ENCODE measurements around the gene PRPF6. TPM values are rescaled to one million over a fixed set of nuclear protein-coding genes. Genes with fewer than 3 reads are reported as not detected.

The PRPF6 gene
- total RNA-seq, 1 donor from 2014 or later, result 52.6 TPM

DNA sequence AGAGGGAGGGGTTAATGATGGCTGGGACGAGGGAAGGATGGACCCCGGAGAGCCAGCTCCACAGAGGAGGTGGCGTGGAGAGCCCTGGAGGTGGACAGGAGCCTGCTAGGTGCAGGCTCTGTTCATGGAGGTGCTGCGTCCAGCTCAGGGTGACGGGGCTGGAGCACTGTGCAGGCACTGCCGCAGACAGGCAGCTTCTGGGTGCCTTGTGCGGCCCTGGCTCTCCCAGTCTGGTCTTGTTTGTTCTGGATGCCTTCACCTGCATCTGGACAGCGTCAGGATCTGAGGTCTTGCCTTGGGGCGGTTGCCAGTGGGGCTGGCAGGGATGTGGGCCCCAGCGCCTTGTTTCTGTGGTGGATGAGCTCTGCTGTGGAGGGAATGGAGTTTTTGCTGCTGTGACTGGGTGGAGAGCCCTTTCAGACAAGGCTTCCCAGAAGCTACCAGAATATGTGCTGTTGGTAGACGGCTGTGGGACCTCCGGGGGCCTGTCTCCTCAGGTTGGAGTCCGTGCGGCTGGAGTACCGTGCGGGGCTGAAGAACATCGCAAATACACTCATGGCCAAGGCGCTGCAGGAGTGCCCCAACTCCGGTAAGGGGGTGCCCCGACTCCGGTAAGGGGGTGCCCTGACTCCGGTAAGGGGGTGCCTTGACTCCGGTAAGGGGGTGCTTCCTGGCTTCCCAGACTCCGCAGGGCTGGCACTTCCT lies 47.2 kb downstream of the PRPF6 start:
- Mint-ChIP-seq H3K27ac (ENCODE audit: unreplicated experiment) (no peak overlapping the region), H3K27me3 (ENCODE audit: low read depth, unreplicated experiment) (no peaks in the 10 kb centered on the region), H3K9me3 (ENCODE audit: unreplicated experiment) (no peaks in the 10 kb centered on the region), H3K4me3 (ENCODE audit: unreplicated experiment) (no peak overlapping the region), H3K36me3 (ENCODE audit: low read depth, unreplicated experiment) (peaks cover 34% of the 10 kb centered on the region), H3K4me1 (ENCODE audit: low read depth, unreplicated experiment) (peaks cover 3% of the 10 kb centered on the region)
- DNase-seq (ENCODE audit: low read depth), result no peak
- FAIRE-seq, result no peak
- Histone ChIP-seq H3K27ac (ENCODE audit: low read depth, low read length) (no peak overlapping the region), H4K20me1 (ENCODE audit: insufficient read depth, low read length) (peaks cover 39% of the 10 kb centered on the region), H3K9me3 (ENCODE audit: insufficient read depth, low read depth, low read length) (no peaks in the 10 kb centered on the region), H2AFZ (ENCODE audit: low read depth, low read length) (no peak overlapping the region), H3K4me2 (ENCODE audit: low read length) (no peak overlapping the region), H3K27me3 (ENCODE audit: insufficient read depth, low read length) (no peaks in the 10 kb centered on the region), H3K79me2 (ENCODE audit: insufficient read depth, low read length) (no peaks in the 10 kb centered on the region), H3K36me3 (ENCODE audit: insufficient read depth, low read length) (peaks cover 14% of the 10 kb centered on the region), H3K4me3 (ENCODE audit: insufficient read depth, low read depth, low read length) (no peak overlapping the region), H3K9ac (ENCODE audit: low read length) (no peak overlapping the region), H3K4me1 (ENCODE audit: insufficient read depth, low read length) (no peaks in the 10 kb centered on the region)
- TF ChIP-seq, protein P1, sequence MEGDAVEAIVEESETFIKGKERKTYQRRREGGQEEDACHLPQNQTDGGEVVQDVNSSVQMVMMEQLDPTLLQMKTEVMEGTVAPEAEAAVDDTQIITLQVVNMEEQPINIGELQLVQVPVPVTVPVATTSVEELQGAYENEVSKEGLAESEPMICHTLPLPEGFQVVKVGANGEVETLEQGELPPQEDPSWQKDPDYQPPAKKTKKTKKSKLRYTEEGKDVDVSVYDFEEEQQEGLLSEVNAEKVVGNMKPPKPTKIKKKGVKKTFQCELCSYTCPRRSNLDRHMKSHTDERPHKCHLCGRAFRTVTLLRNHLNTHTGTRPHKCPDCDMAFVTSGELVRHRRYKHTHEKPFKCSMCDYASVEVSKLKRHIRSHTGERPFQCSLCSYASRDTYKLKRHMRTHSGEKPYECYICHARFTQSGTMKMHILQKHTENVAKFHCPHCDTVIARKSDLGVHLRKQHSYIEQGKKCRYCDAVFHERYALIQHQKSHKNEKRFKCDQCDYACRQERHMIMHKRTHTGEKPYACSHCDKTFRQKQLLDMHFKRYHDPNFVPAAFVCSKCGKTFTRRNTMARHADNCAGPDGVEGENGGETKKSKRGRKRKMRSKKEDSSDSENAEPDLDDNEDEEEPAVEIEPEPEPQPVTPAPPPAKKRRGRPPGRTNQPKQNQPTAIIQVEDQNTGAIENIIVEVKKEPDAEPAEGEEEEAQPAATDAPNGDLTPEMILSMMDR (IDR thresholded peaks at IDR 0.05; ENCODE audit: insufficient read depth, low read depth, low read length), result no peak
- no peak for TF ChIP-seq EZH2 (IDR thresholded peaks at IDR 0.05; ENCODE audit: insufficient read depth, low read length)

DNA sequence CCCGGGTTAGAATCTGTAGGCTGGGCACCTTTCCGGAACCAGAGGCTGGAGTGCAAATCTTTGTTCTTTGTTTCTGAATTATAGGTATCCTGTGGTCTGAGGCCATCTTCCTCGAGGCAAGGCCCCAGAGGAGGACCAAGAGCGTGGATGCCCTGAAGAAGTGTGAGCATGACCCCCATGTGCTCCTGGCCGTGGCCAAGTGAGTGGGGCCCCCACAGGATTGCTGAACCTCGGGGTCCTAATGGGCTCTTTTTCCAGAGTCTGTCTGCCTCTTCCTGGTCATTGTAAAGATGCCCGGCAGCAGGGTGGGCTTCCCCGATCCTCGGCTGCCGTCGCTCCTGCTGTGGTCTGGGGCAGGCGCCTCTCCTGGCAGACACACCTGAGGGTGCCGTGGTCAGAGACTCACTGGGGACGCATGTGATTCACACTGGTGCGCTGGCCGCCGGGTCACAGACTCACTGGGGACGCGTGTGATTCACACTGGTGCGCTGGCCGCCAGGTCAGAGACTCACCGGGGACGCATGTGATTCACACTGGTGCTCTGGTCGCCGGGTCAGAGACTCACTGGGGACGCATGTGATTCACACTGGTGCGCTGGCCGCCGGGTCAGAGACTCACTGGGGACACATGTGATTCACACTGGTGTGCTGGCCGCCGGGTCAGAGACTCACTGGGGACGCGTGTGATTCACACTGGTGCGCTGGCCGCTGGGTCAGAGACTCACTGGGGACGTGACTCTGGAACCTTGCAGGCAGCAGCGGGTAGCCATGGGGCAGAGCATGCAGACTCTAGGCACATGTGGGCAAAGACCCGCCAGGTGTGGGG lies 48.6 kb downstream of the PRPF6 start:
- H3K27ac Mint-ChIP-seq (ENCODE audit: unreplicated experiment), result no peak overlapping the region
- no peak for TF ChIP-seq EZH2 (IDR thresholded peaks at IDR 0.05; ENCODE audit: insufficient read depth, low read length)
- TF ChIP-seq, protein P1 (IDR thresholded peaks at IDR 0.05; ENCODE audit: insufficient read depth, low read depth, low read length), result no peak
- Histone ChIP-seq H4K20me1 (ENCODE audit: insufficient read depth, low read length) (peaks cover 26% of the 10 kb centered on the region), H3K79me2 (ENCODE audit: insufficient read depth, low read length) (no peaks in the 10 kb centered on the region), H3K36me3 (ENCODE audit: insufficient read depth, low read length) (peaks cover 7% of the 10 kb centered on the region), H3K9me3 (ENCODE audit: insufficient read depth, low read depth, low read length) (no peaks in the 10 kb centered on the region), H3K4me3 (ENCODE audit: insufficient read depth, low read depth, low read length) (no peak overlapping the region), H3K4me1 (ENCODE audit: insufficient read depth, low read length) (no peaks in the 10 kb centered on the region), H3K9ac (ENCODE audit: low read length) (no peak overlapping the region), H3K27ac (ENCODE audit: low read depth, low read length) (no peak overlapping the region), H3K27me3 (ENCODE audit: insufficient read depth, low read length) (no peaks in the 10 kb centered on the region), H3K4me2 (ENCODE audit: low read length) (no peak overlapping the region), H2AFZ (ENCODE audit: low read depth, low read length) (no peak overlapping the region)
- H3K4me3 Mint-ChIP-seq (ENCODE audit: unreplicated experiment), result no peak overlapping the region
- DNase-seq (ENCODE audit: low read depth) (no peak), FAIRE-seq (no peak)
- H3K27me3 Mint-ChIP-seq (ENCODE audit: low read depth, unreplicated experiment), result no peaks in the 10 kb centered on the region
- H3K4me1 Mint-ChIP-seq (ENCODE audit: low read depth, unreplicated experiment), result no peaks in the 10 kb centered on the region
- no peaks in the 10 kb centered on the region for H3K9me3 Mint-ChIP-seq (ENCODE audit: unreplicated experiment)
- peaks cover 36% of the 10 kb centered on the region for H3K36me3 Mint-ChIP-seq (ENCODE audit: low read depth, unreplicated experiment)
